Measurements from ENCODE around the gene ESYT1. TPM values are rescaled to one million over a fixed set of nuclear protein-coding genes. Genes with fewer than 3 reads are reported as not detected.
A peak's percentile ranks its signal among the peaks of the same experiment; 100 is the strongest.

The ESYT1 gene
- total and polyA plus RNA-seq, 9 of the 15 experiments (the other 6 are each of a cell fraction or from before 2014, with no cell fraction given): 132 to 420 (median 164) TPM

DNA sequence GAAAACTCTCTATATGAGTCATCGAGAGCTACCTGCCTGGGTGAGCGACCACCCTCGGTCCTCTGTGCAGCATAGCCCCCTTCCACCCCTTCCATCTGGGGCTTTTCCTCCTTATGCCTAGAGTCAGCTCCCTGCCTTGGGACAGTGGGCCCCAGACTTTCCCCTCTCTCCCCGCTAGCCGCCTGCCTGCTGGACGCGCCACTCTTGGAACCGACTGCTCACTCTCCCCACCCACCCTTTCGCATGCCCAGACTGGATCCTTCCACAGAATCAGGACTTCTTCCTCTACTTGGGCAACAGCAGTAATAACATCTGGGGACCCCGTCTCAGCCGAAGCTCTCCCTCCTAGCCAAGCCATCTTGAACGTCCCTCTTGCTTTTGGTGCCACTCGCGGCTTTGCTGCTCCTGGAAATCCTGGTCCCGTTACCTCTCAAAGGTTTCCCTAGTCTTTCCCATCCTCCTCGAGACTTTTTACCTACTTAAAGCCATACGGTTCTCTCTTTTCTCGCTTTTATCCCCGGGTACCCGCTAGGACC lies 671 bp downstream of the ESYT1 start (continued):
- TF ChIP-seq ZZZ3 (IDR thresholded peaks at IDR 0.05) (no peak), CSDE1 (IDR thresholded peaks at IDR 0.05) (no peak), ARID4B (CRISPR knock-in tag; IDR thresholded peaks at IDR 0.05) (no peak), NFRKB (IDR thresholded peaks at IDR 0.05; ENCODE audit: low read depth) (0 out of 2 replicates have a peak, but pooled peaks have one; percentile 1), MAFG (tag; conservative IDR thresholded peaks at IDR 0.05) (no peak), HMG20A (CRISPR knock-in tag; conservative IDR thresholded peaks at IDR 0.05) (no peak), ZNF165 (CRISPR knock-in tag; IDR thresholded peaks at IDR 0.05; ENCODE audit: borderline replicate concordance) (no peak), SIX5 (IDR thresholded peaks at IDR 0.05; ENCODE audit: borderline replicate concordance in 1 of 2, insufficient read depth in 1 of 2, low read depth in 1 of 2, low read length in 2 of 2) (no peak), RFX7 (CRISPR knock-in tag; IDR thresholded peaks at IDR 0.05) (no peak), EGR1 (conservative IDR thresholded peaks at IDR 0.05) (no peak), EP400 (IDR thresholded peaks at IDR 0.05) (no peak), EHMT2 (IDR thresholded peaks at IDR 0.05) (no peak), ZNF12 (CRISPR knock-in tag; IDR thresholded peaks at IDR 0.05) (peak; percentile 60; the same call in 1 of the 2 replicates)
- TF ChIP-seq, protein P1, sequence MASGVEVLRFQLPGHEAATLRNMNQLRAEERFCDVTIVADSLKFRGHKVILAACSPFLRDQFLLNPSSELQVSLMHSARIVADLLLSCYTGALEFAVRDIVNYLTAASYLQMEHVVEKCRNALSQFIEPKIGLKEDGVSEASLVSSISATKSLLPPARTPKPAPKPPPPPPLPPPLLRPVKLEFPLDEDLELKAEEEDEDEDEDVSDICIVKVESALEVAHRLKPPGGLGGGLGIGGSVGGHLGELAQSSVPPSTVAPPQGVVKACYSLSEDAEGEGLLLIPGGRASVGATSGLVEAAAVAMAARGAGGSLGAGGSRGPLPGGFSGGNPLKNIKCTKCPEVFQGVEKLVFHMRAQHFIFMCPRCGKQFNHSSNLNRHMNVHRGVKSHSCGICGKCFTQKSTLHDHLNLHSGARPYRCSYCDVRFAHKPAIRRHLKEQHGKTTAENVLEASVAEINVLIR (CRISPR knock-in tag; IDR thresholded peaks at IDR 0.05): no peak
- TF ChIP-seq, protein P2, sequence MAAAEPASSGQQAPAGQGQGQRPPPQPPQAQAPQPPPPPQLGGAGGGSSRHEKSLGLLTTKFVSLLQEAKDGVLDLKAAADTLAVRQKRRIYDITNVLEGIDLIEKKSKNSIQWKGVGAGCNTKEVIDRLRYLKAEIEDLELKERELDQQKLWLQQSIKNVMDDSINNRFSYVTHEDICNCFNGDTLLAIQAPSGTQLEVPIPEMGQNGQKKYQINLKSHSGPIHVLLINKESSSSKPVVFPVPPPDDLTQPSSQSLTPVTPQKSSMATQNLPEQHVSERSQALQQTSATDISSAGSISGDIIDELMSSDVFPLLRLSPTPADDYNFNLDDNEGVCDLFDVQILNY (CRISPR knock-in tag; IDR thresholded peaks at IDR 0.05): no peak

Data from K562 (cell line).